Stimulated activated CD4-positive, alpha-beta T cell treated with anti-CD3 and anti-CD28 coated beads, Interleukin-4, amount 100 ng/mL, for 48 hours (primary cell): ENCODE measurements around the gene RANBP1.

Experiments
- DNase-seq, 2 donors: peaks; one replicate each; pipeline ENCODE4 v3.0.0-alpha.2; 2020; ENCODE audit warnings: low read depth in 2 of 2

Gene RANBP1

DNA sequence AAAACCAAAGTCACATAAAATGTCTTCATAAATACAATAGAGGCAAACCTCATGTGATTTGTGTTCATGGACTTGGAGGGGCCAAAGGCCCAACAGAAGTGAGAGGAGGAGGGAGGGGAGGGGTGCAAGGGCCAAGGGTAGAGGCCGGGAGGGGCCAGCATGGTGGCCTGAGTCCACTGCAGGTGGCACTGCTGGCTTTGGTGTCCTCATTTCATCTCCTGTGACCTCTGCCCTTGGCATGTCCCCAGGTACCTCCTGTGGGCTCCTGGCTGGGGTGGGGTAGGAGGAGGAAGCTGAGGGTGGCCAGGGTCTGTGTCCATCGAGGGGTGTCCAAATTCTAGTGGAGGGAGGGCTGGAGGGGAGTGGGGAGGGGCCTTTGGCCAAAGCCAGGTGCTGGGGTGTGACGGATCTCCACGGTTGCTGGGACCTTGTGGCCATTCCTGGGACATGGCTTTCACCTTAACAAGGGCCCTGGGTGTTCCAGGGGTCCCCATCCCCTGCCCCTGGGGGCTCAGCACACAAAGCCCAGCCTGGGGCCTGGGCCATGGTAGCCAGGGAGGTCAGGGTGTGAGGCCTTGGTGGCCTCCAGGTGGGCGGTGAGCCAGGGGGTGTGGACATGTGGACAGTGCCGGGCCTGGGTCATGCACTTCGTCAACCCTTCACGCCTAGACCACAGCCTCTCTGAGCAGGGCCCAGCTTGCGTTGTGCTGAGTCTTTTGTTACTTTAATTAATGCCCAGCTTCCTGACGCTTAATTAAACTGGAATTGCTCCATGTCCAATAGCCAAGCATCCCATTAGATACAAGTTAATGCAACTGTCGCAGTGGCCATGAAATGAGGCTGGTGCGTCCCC is 55.6 kb downstream of the RANBP1 start:
- no peak for DNase-seq

DNA sequence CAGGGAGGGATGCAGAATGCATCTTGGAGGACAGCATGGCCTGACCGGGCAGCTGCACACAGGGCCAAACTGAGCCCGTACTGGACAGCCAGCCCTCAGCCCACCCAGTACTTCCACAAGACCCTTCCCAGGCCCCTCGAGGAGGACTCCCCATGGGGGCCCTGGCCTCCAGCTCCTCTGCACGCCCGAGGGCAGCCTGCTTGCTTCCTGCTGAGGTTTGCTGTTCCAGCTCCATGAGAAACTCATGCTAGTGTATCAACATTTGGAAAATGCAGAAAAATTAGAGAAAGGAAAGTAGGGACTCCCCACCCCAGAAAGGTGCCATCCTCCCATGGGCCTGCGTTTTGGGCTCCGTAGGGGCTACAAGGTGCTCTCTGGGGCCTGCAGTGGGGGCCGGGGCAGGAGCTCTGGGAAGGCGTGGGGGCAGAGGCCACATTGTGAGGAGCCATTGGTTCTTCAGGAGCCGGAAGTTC is 56.3 kb downstream of the RANBP1 start:
- no peak for DNase-seq

DNA sequence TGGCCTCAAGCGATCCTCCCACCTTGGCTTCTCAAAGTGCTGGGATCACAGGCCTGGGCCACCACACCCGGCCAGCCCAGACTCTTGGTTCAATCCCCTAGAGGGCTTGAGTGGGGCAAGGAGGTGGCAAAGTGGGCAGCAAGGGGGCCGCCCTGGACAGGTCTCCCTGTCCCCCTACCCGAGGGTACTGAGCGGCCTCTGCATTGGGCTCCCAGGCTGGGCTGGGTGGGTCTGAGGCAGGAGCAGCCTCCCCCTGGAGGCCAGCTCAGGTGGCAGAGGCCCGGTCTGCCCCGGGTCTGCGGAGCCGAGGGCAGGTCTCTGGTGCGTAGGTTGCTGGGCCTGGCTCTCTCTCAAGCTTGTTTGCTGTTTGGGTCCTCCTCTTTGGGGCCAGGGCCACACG is 57.3 kb downstream of the RANBP1 start:
- no peak for DNase-seq

DNA sequence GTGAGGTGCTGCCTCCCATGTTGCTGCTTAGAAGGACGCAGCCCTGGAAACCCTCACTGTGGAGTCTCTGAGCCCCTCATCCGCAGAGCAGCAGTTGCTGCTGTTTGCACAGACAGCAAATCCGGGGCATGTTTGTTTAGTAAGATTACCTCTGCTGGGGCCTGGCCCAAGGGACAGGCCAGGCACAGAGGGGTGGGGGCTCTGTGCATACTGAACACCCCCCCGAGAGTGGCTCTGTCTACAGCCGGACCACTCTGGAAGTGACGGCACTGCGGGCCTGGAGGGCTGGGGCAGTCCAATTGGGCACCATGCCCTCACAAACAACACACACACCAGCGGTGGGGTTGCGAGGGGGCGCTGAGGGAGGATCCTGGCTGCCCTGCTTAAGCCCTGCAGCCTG is 57.9 kb downstream of the RANBP1 start:
- no peak for DNase-seq

DNA sequence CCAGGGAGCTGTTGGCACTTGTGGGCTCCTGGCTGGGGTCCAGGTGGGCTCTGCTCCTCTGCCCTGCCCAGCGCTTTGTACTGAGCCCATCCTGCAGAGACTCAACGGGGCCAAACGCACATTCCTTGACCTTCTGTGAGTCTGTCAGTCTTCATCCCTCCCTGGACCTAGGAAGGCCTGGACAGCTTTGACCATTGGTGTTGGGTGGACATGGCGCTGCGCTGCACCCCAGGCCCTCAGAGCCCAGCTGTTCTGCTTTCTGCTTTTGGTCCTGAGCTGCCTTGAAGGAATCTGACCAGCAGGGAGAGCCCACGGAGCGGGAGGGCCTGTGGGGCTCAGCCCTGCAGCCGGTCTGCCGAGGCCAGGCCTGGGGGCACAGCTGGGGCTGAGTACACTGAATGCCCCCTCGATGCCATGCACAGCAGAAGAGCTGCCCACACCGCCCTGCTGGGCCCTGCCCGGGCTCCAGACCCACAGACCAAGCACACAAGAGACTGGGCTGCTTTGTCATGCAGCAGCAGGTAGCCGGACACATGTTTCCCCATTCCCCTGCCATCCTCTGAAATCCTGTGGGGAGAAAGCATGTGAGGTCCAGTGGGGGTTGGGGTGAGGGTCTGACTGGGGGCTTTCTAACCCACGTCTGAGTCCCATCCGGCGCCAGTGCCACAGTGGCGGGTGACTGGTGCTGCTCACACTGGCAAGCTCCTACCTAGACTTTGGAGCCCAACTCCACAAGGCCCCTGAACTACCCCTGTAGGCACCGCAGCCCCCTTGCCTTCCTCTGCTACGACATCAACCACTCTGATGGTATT is 59.1 kb downstream of the RANBP1 start:
- no peak for DNase-seq

DNA sequence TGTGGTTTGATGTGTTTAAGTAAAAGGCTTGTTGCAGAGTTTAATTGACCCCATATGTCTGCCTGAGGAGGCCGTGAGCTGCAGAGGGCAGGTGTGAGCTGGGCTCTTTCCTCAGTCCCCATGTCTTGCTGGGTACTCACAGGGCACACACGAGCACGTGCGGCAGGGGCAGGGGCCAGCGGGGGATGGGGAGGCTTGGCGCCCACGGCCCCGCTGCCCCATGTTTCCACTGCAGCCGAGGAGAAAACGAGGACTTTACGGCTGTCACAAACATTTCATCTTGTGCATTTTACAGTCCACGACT is 59.6 kb downstream of the RANBP1 start:
- no peak for DNase-seq

DNA sequence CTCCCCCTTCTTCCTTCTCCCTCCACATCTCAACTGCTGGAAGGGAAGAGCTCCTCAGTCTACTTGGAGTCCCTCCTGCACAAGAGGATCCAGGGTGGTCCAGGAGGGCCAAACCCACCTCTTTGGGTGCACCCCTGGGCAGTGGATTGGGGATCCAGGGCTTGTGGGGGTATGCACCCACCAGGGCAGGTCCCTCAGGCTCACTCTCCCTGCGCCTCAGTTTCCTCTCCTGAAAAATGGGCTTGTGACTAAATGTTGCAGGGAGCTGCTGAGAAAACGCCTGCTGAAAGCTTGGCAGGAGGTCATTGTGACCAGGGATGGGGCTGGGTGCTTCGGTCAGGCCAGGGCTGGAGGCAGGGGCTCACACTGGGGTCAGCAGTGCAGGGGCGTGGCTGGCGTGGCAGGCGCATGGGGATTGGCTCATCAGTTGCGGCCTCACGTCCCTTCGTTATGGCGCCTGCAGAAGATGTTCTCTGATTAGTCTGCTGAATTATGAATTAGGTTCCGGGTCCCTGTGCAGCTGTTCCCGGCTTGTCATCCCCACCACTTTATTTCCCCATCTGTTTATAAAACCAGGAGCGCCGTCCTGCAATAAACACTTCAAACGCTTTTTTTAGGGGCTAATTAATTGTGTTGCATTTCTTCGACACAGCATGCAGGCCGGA is 60.6 kb downstream of the RANBP1 start:
- no peak for DNase-seq
